ENCODE measurements around the gene PTH1R. TPM values are rescaled to one million over a fixed set of nuclear protein-coding genes. Genes with fewer than 3 reads are reported as not detected.

Gene PTH1R
- total RNA-seq, 4 donors from 2014 or later, result 2.1 to 26.8 (median 14.5) TPM

DNA sequence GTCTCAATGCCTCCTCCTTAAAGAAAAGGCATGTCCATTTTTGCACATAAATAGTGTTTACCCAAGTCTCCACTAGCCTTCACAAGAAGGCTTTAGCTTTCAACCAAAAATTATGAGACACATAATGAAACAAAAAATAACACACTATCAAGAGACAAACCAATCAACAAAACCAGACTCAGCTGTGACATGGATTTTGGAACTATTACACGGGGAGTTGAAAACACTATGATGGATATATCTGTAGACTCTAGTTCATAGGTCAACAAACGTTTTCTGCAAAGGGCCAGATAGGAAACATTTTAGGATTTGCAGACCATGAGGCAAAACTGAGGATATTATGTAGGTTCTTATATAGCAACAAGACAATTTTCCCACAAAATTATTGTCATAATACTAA is 39.2 kb upstream of the PTH1R start:
- H3K27ac ChIP-seq (replicated peaks in 1 of 4), result no peak overlapping the region
- peaks cover 0 to 49% (median 36%) of the 10 kb centered on the region in 4 donors for H3K9me3 ChIP-seq
- no peak overlapping the region for H3K4me3 ChIP-seq
- DNase-seq (ENCODE audit: extremely low spot score), result no peak
- peaks cover 0 to 41% (median 0%) of the 10 kb centered on the region in 4 donors for H3K36me3 ChIP-seq
- no peak for TF ChIP-seq POLR2A (IDR thresholded peaks at IDR 0.05; ENCODE audit: low read depth)
- no peak for TF ChIP-seq CTCF (IDR thresholded peaks at IDR 0.05)
- TF ChIP-seq EP300 (IDR thresholded peaks at IDR 0.05), result no peak
- TF ChIP-seq POLR2AphosphoS5 (IDR thresholded peaks at IDR 0.05), result no peak
- WGBS, result 59% methylated on average over 2 of the region's 2 CpGs
- no peaks in the 10 kb centered on the region for H3K4me1 ChIP-seq
- intact Hi-C loops (cut with DNase I), result no loop called here
- H3K27me3 ChIP-seq, result no peaks in the 10 kb centered on the region

GRCh38 chr3:46840491-46840890 is 37.0 kb upstream of the PTH1R start:
- no peak for DNase-seq (ENCODE audit: extremely low spot score)
- 76% methylated on average over 1 of the region's 1 CpG for WGBS
- no peak overlapping the region for H3K4me3 ChIP-seq
- H3K27me3 ChIP-seq, result no peaks in the 10 kb centered on the region
- H3K9me3 ChIP-seq, result peaks cover 0 to 49% (median 36%) of the 10 kb centered on the region in 4 donors
- intact Hi-C loops (cut with DNase I), result no loop called here
- TF ChIP-seq POLR2A (IDR thresholded peaks at IDR 0.05; ENCODE audit: low read depth), result no peak
- TF ChIP-seq EP300 (IDR thresholded peaks at IDR 0.05), result no peak
- TF ChIP-seq POLR2AphosphoS5 (IDR thresholded peaks at IDR 0.05), result no peak
- TF ChIP-seq CTCF (IDR thresholded peaks at IDR 0.05), result no peak
- peaks cover 7 to 10% (median 9%) of the 10 kb centered on the region in 4 donors for H3K4me1 ChIP-seq
- peaks cover 0 to 24% (median 0%) of the 10 kb centered on the region in 4 donors for H3K36me3 ChIP-seq
- no peak overlapping the region for H3K27ac ChIP-seq (replicated peaks in 1 of 4)

GRCh38 chr3:46843508-46843907 is 34.0 kb upstream of the PTH1R start:
- H3K27me3 ChIP-seq, result no peaks in the 10 kb centered on the region
- WGBS, result 94% methylated on average over 3 of the region's 3 CpGs
- H3K27ac ChIP-seq (replicated peaks in 1 of 4), result no peak overlapping the region
- peaks cover 0 to 36% (median 27%) of the 10 kb centered on the region in 4 donors for H3K9me3 ChIP-seq
- TF ChIP-seq POLR2AphosphoS5 (IDR thresholded peaks at IDR 0.05) (no peak), CTCF (IDR thresholded peaks at IDR 0.05) (no peak), EP300 (IDR thresholded peaks at IDR 0.05) (no peak), POLR2A (IDR thresholded peaks at IDR 0.05; ENCODE audit: low read depth) (no peak)
- peaks cover 0 to 5% (median 0%) of the 10 kb centered on the region in 4 donors for H3K36me3 ChIP-seq
- no peak overlapping the region for H3K4me3 ChIP-seq
- DNase-seq (ENCODE audit: extremely low spot score), result peak; percentile 62
- H3K4me1 ChIP-seq, result peaks cover 23 to 36% (median 27%) of the 10 kb centered on the region in 4 donors
- intact Hi-C loops (cut with DNase I), result no loop called here

- Histone ChIP-seq H3K36me3 (peaks cover 0 to 5% (median 0%) of the 10 kb centered on the region in 4 donors), H3K4me3 (no peak overlapping the region), H3K27me3 (no peaks in the 10 kb centered on the region), H3K4me1 (peaks cover 23 to 40% (median 27%) of the 10 kb centered on the region in 4 donors), H3K27ac (replicated peaks in 1 of 4) (peak overlapping the region; percentile 80 to 88 (median 82)), H3K9me3 (peaks cover 0 to 27% (median 20%) of the 10 kb centered on the region in 4 donors)
- no peak for TF ChIP-seq EP300 (IDR thresholded peaks at IDR 0.05)
- no peak for TF ChIP-seq CTCF (IDR thresholded peaks at IDR 0.05)
- TF ChIP-seq POLR2AphosphoS5 (IDR thresholded peaks at IDR 0.05), result no peak
- TF ChIP-seq POLR2A (IDR thresholded peaks at IDR 0.05; ENCODE audit: low read depth), result no peak
- peak; percentile 60 for DNase-seq (ENCODE audit: extremely low spot score)
- intact Hi-C loops (cut with DNase I), result no loop called here
- 87% methylated on average over 3 of the region's 3 CpGs for WGBS
Observed at GRCh38 chr3:46844397-46844796, 33.1 kb upstream of the PTH1R start.

DNA sequence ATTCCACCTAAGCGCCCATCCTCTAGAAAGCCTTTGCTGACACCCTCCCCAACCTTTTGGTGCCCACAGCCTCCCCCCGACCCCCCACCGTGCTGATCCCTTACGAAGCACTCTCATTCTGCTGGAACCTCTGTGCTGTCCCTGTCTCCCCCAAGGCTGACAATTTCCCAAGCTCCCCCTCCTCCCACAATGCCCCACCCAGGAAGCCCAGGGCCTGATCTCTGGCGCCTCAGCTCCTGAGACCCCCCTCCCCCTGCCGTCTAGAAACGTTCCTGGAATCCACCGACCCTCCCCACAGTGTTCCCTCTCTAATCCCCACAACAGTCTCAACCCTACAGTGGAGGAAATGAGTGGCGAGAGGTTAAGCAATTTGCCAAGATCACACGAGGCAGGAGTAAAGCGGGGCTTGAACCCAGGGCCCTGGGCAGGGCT is 32.6 kb upstream of the PTH1R start:
- peaks cover 23 to 40% (median 27%) of the 10 kb centered on the region in 4 donors for H3K4me1 ChIP-seq
- H3K27ac ChIP-seq (replicated peaks in 1 of 4), result peak overlapping the region; percentile 80 to 88 (median 82)
- no peak for TF ChIP-seq POLR2A (IDR thresholded peaks at IDR 0.05; ENCODE audit: low read depth)
- TF ChIP-seq EP300 (IDR thresholded peaks at IDR 0.05), result no peak
- TF ChIP-seq POLR2AphosphoS5 (IDR thresholded peaks at IDR 0.05), result no peak
- no peak for TF ChIP-seq CTCF (IDR thresholded peaks at IDR 0.05)
- intact Hi-C loops (cut with DNase I), result no loop called here
- peak overlapping the region; percentile 59 to 69 (median 67) for H3K4me3 ChIP-seq
- no peak for DNase-seq (ENCODE audit: extremely low spot score)
- peaks cover 0 to 22% (median 19%) of the 10 kb centered on the region in 4 donors for H3K9me3 ChIP-seq
- WGBS, result 34% methylated on average over 10 of the region's 11 CpGs
- H3K27me3 ChIP-seq, result no peaks in the 10 kb centered on the region
- peaks cover 0 to 5% (median 0%) of the 10 kb centered on the region in 4 donors for H3K36me3 ChIP-seq

Data from esophagus muscularis mucosa (tissue), 4 donors.